ENCODE results near the gene AIMP2. TPM values are rescaled to one million over a fixed set of nuclear protein-coding genes. Genes with fewer than 3 reads are reported as not detected.

Gene AIMP2
- total RNA-seq, 2 donors from 2014 or later: 37.0 to 47.1 TPM

GRCh38 chr7:6031567-6031966 is 22.5 kb downstream of the AIMP2 start:
- Histone ChIP-seq H3K9me3 (no peaks in the 10 kb centered on the region), H3K27ac (no peak overlapping the region), H3K4me1 (ENCODE audit: control insufficient read depth in 1 of 2, low read depth in 2 of 2) (no peaks in the 10 kb centered on the region), H3K4me3 (no peak overlapping the region), H3K36me3 (peaks cover 43% of the 10 kb centered on the region), H3K27me3 (replicated peaks; ENCODE audit: insufficient read depth) (no peaks in the 10 kb centered on the region)
- DNase-seq (ENCODE audit: low spot score) (no peak), ATAC-seq (ENCODE audit: insufficient number of reproducible peaks, low FRiP score, low read depth) (no peak)
- TF ChIP-seq, protein P1, sequence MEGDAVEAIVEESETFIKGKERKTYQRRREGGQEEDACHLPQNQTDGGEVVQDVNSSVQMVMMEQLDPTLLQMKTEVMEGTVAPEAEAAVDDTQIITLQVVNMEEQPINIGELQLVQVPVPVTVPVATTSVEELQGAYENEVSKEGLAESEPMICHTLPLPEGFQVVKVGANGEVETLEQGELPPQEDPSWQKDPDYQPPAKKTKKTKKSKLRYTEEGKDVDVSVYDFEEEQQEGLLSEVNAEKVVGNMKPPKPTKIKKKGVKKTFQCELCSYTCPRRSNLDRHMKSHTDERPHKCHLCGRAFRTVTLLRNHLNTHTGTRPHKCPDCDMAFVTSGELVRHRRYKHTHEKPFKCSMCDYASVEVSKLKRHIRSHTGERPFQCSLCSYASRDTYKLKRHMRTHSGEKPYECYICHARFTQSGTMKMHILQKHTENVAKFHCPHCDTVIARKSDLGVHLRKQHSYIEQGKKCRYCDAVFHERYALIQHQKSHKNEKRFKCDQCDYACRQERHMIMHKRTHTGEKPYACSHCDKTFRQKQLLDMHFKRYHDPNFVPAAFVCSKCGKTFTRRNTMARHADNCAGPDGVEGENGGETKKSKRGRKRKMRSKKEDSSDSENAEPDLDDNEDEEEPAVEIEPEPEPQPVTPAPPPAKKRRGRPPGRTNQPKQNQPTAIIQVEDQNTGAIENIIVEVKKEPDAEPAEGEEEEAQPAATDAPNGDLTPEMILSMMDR (IDR thresholded peaks at IDR 0.05): no peak

DNA sequence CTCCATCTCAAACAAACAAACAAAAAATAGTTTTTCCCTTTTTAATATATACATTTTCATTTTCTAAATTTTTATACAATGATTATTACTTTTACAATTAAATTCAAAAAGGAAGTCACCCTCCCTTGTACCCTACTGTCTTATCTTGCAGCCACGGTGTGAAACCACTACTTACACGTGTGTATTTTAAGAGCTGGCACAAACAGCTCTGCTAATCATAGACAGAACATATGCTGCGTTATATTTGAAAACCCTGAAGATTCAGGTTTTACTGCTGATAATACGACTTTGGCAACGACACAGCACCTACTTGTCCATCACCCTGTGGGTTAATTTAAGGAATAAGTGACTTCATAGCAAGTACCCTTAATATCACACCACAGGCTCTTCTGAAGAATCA is 23.1 kb downstream of the AIMP2 start:
- TF ChIP-seq, protein P1 (IDR thresholded peaks at IDR 0.05): no peak
- Histone ChIP-seq H3K4me3 (no peak overlapping the region), H3K27me3 (replicated peaks; ENCODE audit: insufficient read depth) (no peaks in the 10 kb centered on the region), H3K9me3 (no peaks in the 10 kb centered on the region), H3K4me1 (ENCODE audit: control insufficient read depth in 1 of 2, low read depth in 2 of 2) (no peaks in the 10 kb centered on the region), H3K36me3 (peaks cover 40% of the 10 kb centered on the region), H3K27ac (no peak overlapping the region)
- ATAC-seq (ENCODE audit: insufficient number of reproducible peaks, low FRiP score, low read depth): no peak
- no peak for DNase-seq (ENCODE audit: low spot score)

GRCh38 chr7:6032641-6033040 is 23.6 kb downstream of the AIMP2 start:
- H3K9me3 ChIP-seq: no peaks in the 10 kb centered on the region
- H3K27ac ChIP-seq: no peak overlapping the region
- peaks cover 40% of the 10 kb centered on the region for H3K36me3 ChIP-seq
- no peak for DNase-seq (ENCODE audit: low spot score)
- ATAC-seq (ENCODE audit: insufficient number of reproducible peaks, low FRiP score, low read depth): no peak
- no peak overlapping the region for H3K4me3 ChIP-seq
- no peaks in the 10 kb centered on the region for H3K27me3 ChIP-seq (replicated peaks; ENCODE audit: insufficient read depth)
- H3K4me1 ChIP-seq (ENCODE audit: control insufficient read depth in 1 of 2, low read depth in 2 of 2): no peaks in the 10 kb centered on the region
- TF ChIP-seq, protein P1 (IDR thresholded peaks at IDR 0.05): no peak

GRCh38 chr7:6035165-6035564 is 26.1 kb downstream of the AIMP2 start:
- Histone ChIP-seq H3K9me3 (no peaks in the 10 kb centered on the region), H3K27me3 (replicated peaks; ENCODE audit: insufficient read depth) (no peaks in the 10 kb centered on the region), H3K36me3 (peaks cover 39% of the 10 kb centered on the region), H3K4me1 (ENCODE audit: control insufficient read depth in 1 of 2, low read depth in 2 of 2) (no peaks in the 10 kb centered on the region), H3K4me3 (no peak overlapping the region), H3K27ac (no peak overlapping the region)
- DNase-seq (ENCODE audit: low spot score) (no peak), ATAC-seq (ENCODE audit: insufficient number of reproducible peaks, low FRiP score, low read depth) (no peak)
- TF ChIP-seq, protein P1 (IDR thresholded peaks at IDR 0.05): no peak

- ATAC-seq (ENCODE audit: insufficient number of reproducible peaks, low FRiP score, low read depth) (no peak), DNase-seq (ENCODE audit: low spot score) (no peak)
- H3K9me3 ChIP-seq: no peaks in the 10 kb centered on the region
- H3K4me1 ChIP-seq (ENCODE audit: control insufficient read depth in 1 of 2, low read depth in 2 of 2): no peaks in the 10 kb centered on the region
- TF ChIP-seq, protein P1 (IDR thresholded peaks at IDR 0.05): no peak
- peaks cover 44% of the 10 kb centered on the region for H3K36me3 ChIP-seq
- H3K4me3 ChIP-seq: no peak overlapping the region
- no peak overlapping the region for H3K27ac ChIP-seq
- H3K27me3 ChIP-seq (replicated peaks; ENCODE audit: insufficient read depth): no peaks in the 10 kb centered on the region
Measured at GRCh38 chr7:6035686-6036085, 26.6 kb downstream of the AIMP2 start.
